GM19395 (cell line): ENCODE measurements around the gene ANKRD33B.

Experiments
- ATAC-seq: cut with Tn5 transposase; IDR thresholded peaks from one replicate; pipeline ENCODE4 v1.9.1; 2021; ENCODE audit warnings: mild to moderate bottlenecking, moderate library complexity; ENCODE audit not compliant: unreplicated experiment

ANKRD33B gene

GRCh38 chr5:10688651-10689171 is 124.8 kb downstream of the ANKRD33B start:
- ATAC-seq: no peak

- no peak for ATAC-seq
These were observed 125.7 kb downstream of the ANKRD33B start for GRCh38 chr5:10689391-10690081.

- no peak for ATAC-seq
These were observed 126.9 kb downstream of the ANKRD33B start for GRCh38 chr5:10690460-10691440.

GRCh38 chr5:10691826-10692785 is 128.2 kb downstream of the ANKRD33B start:
- no peak for ATAC-seq

GRCh38 chr5:10695055-10695649 is 131.3 kb downstream of the ANKRD33B start:
- ATAC-seq: peak; percentile 39

- no peak for ATAC-seq
These were observed 132.1 kb downstream of the ANKRD33B start for GRCh38 chr5:10695759-10696543.

GRCh38 chr5:10699281-10699874 is 135.5 kb downstream of the ANKRD33B start:
- ATAC-seq: peak; percentile 44

- ATAC-seq: peak; percentile 68
These were observed 136.1 kb downstream of the ANKRD33B start for GRCh38 chr5:10699987-10700386.

GRCh38 chr5:10700516-10700915 is 136.6 kb downstream of the ANKRD33B start:
- peak; percentile 4 for ATAC-seq

GRCh38 chr5:10701567-10702039 is 137.7 kb downstream of the ANKRD33B start:
- no peak for ATAC-seq

GRCh38 chr5:10702040-10702629 is 138.3 kb downstream of the ANKRD33B start:
- ATAC-seq: no peak

- ATAC-seq: no peak
These were observed 139.1 kb downstream of the ANKRD33B start for GRCh38 chr5:10702911-10703491.

GRCh38 chr5:10703676-10704075 is 139.8 kb downstream of the ANKRD33B start:
- ATAC-seq: no peak

GRCh38 chr5:10704949-10705621 is 141.2 kb downstream of the ANKRD33B start:
- peak; percentile 31 for ATAC-seq

- ATAC-seq: no peak
These were observed 141.9 kb downstream of the ANKRD33B start for GRCh38 chr5:10705747-10706146.

GRCh38 chr5:10706326-10706725 is 142.5 kb downstream of the ANKRD33B start:
- no peak for ATAC-seq
